Activated CD8-positive, alpha-beta T cell treated with anti-CD3 and anti-CD28 coated beads, Interleukin-2, amount 10 ng/mL, durations not matched to agents 7 days and 5 days (primary cell): ENCODE measurements around the gene LEPROT. TPM values are rescaled to one million over a fixed set of nuclear protein-coding genes. Genes with fewer than 3 reads are reported as not detected.
A peak's percentile ranks its signal among the peaks of the same experiment; 100 is the strongest.
"Not testable (repeated sequence)": the region's sequence is repeated elsewhere in the genome, so short reads cannot be mapped to it uniquely, and the experiment has no call there.

Source experiments
- ATAC-seq: fragments of 150-1000 bp; cut with Tn5 transposase; one replicate; pipeline ENCODE4 v1.10.0; 2021; ENCODE audit warnings: moderate library complexity
- CTCF ChIA-PET: fragments of 350-600 bp; sonication (Branson Sonifier 250); formaldehyde crosslinking; loops from one replicate; lab custom pipeline; 2021; ENCODE audit warnings: antibody characterized with exemption; lab: Charles Lee
- POLR2A ChIA-PET: fragments of 350-600 bp; sonication (Branson Sonifier 250); formaldehyde crosslinking; loops from one replicate; lab custom pipeline; 2021; ENCODE audit warnings: antibody characterized with exemption; lab: Charles Lee
- DNase-seq: peaks from one replicate; pipeline ENCODE4 v3.0.0-alpha.2; 2020
- H3K27ac Mint-ChIP-seq: one replicate; pipeline ENCODE4 v1.8.0; 2021; ENCODE audit warnings: mild to moderate bottlenecking, mixed read lengths
- H3K27me3 Mint-ChIP-seq: one replicate; pipeline ENCODE4 v1.8.0; 2021; ENCODE audit warnings: low read depth, mixed read lengths
- H3K36me3 Mint-ChIP-seq: one replicate; pipeline ENCODE4 v1.8.0; 2021; ENCODE audit warnings: low read depth, mixed read lengths
- H3K4me1 Mint-ChIP-seq: one replicate; pipeline ENCODE4 v1.8.0; 2021; ENCODE audit warnings: low read depth, mixed read lengths
- H3K4me3 Mint-ChIP-seq: one replicate; pipeline ENCODE4 v1.8.0; 2021; ENCODE audit warnings: mild to moderate bottlenecking, mixed read lengths
- H3K9me3 Mint-ChIP-seq: one replicate; pipeline ENCODE4 v1.8.0; 2022; ENCODE audit warnings: mixed read lengths; ENCODE audit not compliant: insufficient read depth
- total RNA-seq, 2 experiments: library from RNA; stranded (reverse); gene quantifications; one replicate each; pipeline ENCODE4 v1.2.3, GENCODE V29; 2021

LEPROT gene
- total RNA-seq, 2 experiments from 2014 or later, result 12.3 to 13.2 TPM

DNA sequence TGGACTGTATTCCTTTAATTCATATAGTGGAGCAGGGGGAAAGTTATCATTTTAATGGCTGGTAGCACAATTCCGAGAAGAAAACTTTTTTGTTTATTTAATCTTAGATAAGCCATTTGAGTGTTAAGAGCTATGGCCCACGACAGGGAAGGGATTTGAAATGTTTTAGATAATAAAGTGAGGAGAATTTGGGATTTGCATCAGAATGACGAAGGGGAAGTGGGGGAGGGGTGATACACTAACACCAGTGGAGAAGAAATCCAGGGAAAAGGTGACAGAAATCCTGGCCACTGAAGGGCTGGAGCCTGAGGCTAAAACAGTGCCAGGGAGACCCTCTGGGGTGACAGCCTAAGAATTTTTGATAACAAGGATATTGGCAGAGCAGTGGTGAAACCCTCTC lies 21.0 kb downstream of the LEPROT start:
- Mint-ChIP-seq H3K4me3 (no peak overlapping the region), H3K9me3 (no peaks in the 10 kb centered on the region), H3K36me3 (no peaks in the 10 kb centered on the region), H3K4me1 (peaks cover 13% of the 10 kb centered on the region), H3K27me3 (no peaks in the 10 kb centered on the region), H3K27ac (no peak overlapping the region)
- ATAC-seq (no peak), DNase-seq (no peak)
- ChIA-PET CTCF (interaction anchor here (1.0 to 2.6 kb wide), 2 partner anchors 10 to 18 kb away, joined by 5 to 7 read pairs; no protein-coding TSS in a partner anchor), POLR2A (no interaction called here)

- ChIA-PET CTCF (interaction anchor here (2.6 kb wide), 1 partner anchor 11 kb away, joined by 7 read pairs; no protein-coding TSS in a partner anchor), POLR2A (no interaction called here)
- Mint-ChIP-seq H3K4me3 (no peak overlapping the region), H3K4me1 (peaks cover 9% of the 10 kb centered on the region), H3K36me3 (no peaks in the 10 kb centered on the region), H3K27me3 (no peaks in the 10 kb centered on the region), H3K27ac (no peak overlapping the region), H3K9me3 (no peaks in the 10 kb centered on the region)
- DNase-seq (no peak), ATAC-seq (no peak)
Measured at GRCh38 chr1:65442442-65442841, 22.0 kb downstream of the LEPROT start.

GRCh38 chr1:65443647-65444046 lies 23.2 kb downstream of the LEPROT start:
- ChIA-PET CTCF (interaction anchor here (1.2 kb wide), 1 partner anchor 16 kb away, joined by 3 read pairs; no protein-coding TSS in a partner anchor), POLR2A (no interaction called here)
- H3K9me3 Mint-ChIP-seq, result no peaks in the 10 kb centered on the region
- no peaks in the 10 kb centered on the region for H3K36me3 Mint-ChIP-seq
- H3K4me3 Mint-ChIP-seq, result no peak overlapping the region
- no peaks in the 10 kb centered on the region for H3K27me3 Mint-ChIP-seq
- H3K27ac Mint-ChIP-seq, result no peak overlapping the region
- DNase-seq (no peak), ATAC-seq (no peak)
- peaks cover 9% of the 10 kb centered on the region for H3K4me1 Mint-ChIP-seq

DNA sequence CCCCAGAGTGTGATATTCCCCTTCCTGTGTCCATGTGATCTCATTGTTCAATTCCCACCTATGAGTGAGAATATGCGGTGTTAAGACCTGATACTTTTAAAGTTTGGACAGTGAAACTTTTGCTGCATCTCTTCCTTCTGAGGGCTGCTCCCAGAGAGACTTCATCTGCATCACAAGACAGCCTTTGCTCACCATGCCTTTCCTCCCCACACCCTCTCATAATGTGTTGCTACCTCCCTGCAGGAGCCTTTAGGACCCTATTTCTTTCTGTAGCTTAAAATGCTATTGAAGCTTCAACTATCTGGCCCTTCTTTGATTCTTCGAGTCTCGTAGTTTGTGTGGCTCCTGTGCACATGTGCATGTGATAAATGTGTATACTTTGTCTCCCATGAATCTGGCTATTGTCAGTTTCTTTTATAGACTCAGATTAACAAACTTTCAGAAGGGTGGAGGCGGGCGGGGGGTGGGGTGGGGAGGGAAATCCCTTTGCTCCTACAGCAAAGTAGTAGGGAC lies 23.7 kb downstream of the LEPROT start:
- ChIA-PET CTCF (interaction anchor here (1.2 to 1.7 kb wide), 2 partner anchors 15 kb away, joined by 3 read pairs; no protein-coding TSS in a partner anchor), POLR2A (no interaction called here)
- Mint-ChIP-seq H3K27ac (no peak overlapping the region), H3K4me1 (peaks cover 9% of the 10 kb centered on the region), H3K36me3 (no peaks in the 10 kb centered on the region), H3K27me3 (no peaks in the 10 kb centered on the region), H3K4me3 (no peak overlapping the region), H3K9me3 (no peaks in the 10 kb centered on the region)
- DNase-seq (no peak), ATAC-seq (no peak)

DNA sequence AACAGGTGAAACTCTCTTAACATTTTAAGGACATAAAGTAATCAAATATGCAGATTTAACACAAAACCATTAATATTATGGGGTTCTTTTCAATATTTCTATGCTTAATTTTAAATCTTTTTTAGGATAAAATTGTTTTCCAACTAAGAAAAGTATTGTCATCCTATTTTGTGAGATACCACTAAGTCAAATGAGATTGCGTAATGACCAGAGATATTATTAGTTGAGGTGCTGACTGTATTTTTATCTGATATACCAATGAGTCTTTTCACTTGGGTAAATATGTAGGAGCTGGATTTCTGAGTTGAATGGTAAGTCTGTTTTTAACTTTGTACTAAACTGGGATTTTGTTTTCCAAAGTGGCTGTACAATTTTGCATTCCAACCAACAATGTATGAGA lies 25.4 kb downstream of the LEPROT start:
- no peaks in the 10 kb centered on the region for H3K27me3 Mint-ChIP-seq
- H3K27ac Mint-ChIP-seq, result no peak overlapping the region
- no peak overlapping the region for H3K4me3 Mint-ChIP-seq
- no peaks in the 10 kb centered on the region for H3K36me3 Mint-ChIP-seq
- DNase-seq, result no peak
- no peak for ATAC-seq
- H3K4me1 Mint-ChIP-seq, result peaks cover 4% of the 10 kb centered on the region
- ChIA-PET POLR2A (no interaction called here), CTCF (interaction anchor here (1.7 kb wide), 1 partner anchor 13 kb away, joined by 3 read pairs; no protein-coding TSS in a partner anchor)
- H3K9me3 Mint-ChIP-seq, result no peaks in the 10 kb centered on the region

- Mint-ChIP-seq H3K4me1 (no peaks in the 10 kb centered on the region), H3K36me3 (no peaks in the 10 kb centered on the region), H3K9me3 (no peaks in the 10 kb centered on the region), H3K27ac (no peak overlapping the region), H3K27me3 (no peaks in the 10 kb centered on the region), H3K4me3 (no peak overlapping the region)
- ATAC-seq (no peak), DNase-seq (no peak)
- POLR2A ChIA-PET, result no interaction called here
- CTCF ChIA-PET, result no interaction called here
Measured at GRCh38 chr1:65449214-65449823, 28.9 kb downstream of the LEPROT start.

DNA sequence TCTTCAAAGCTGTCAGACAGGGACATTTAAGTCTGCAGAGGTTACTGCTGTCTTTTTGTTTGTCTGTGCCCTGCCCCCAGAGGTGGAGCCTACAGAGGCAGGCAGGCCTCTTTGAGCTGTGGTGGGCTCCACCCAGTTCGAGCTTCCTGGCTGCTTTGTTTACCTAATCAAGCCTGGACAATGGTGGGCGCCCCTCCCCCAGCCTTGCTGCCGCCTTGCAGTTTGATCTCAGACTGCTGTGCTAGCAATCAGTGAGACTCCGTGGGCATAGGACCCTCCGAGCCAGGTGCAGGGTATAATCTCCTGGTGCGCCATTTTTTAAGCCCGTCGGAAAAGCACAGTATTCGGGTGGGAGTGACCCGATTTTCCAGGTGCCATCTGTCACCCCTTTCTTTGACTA lies 35.2 kb downstream of the LEPROT start:
- POLR2A ChIA-PET, H3K27ac Mint-ChIP-seq, CTCF ChIA-PET, DNase-seq, H3K9me3 Mint-ChIP-seq, H3K27me3 Mint-ChIP-seq, H3K4me3 Mint-ChIP-seq, ATAC-seq, H3K36me3 Mint-ChIP-seq: not testable (repeated sequence)
- peaks cover 24% of the 10 kb centered on the region for H3K4me1 Mint-ChIP-seq

DNA sequence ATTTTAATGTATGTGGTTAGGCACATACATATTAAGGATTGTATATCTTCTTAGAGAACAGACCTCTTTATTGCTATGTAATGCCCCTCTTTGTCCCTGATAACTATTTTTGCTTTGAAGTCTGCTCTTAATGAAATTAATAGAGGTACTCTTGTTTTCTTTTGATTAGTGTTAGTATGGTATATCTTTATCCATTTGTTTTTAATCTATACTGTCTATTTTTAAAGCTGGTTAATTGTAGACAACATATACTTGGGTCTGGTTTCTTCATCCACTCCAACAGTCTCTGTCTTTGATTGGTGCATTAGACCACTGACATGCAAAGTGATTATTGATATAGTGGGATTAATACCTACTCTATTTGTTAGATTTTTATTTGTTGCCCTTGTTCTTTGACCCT lies 36.0 kb downstream of the LEPROT start:
- H3K4me1 Mint-ChIP-seq, result peaks cover 24% of the 10 kb centered on the region
- H3K4me3 Mint-ChIP-seq, result no peak overlapping the region
- no peaks in the 10 kb centered on the region for H3K27me3 Mint-ChIP-seq
- DNase-seq (no peak), ATAC-seq (no peak)
- peaks cover 6% of the 10 kb centered on the region for H3K9me3 Mint-ChIP-seq
- H3K27ac Mint-ChIP-seq, result no peak overlapping the region
- ChIA-PET CTCF (no interaction called here), POLR2A (no interaction called here)
- peaks cover 6% of the 10 kb centered on the region for H3K36me3 Mint-ChIP-seq

DNA sequence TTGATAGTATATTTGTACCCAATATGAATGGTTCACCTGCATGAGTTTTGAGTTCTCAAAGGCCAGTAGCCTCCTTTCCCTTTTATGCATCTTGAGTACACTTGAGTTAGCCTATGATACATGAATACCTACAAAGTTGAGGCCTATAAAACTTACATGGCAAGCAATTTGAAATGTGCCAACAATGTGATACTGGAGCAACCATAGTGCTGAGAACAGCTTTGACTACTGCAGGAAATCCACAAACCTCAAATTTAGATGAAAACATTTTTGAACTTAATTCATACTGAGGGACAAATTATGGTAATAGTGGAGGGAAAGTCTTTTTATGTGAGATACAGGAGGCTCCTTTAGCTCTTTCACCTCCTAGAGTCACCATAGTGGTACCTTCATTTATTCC lies 37.4 kb downstream of the LEPROT start:
- no peaks in the 10 kb centered on the region for H3K27me3 Mint-ChIP-seq
- peaks cover 6% of the 10 kb centered on the region for H3K9me3 Mint-ChIP-seq
- no peak overlapping the region for H3K27ac Mint-ChIP-seq
- H3K4me3 Mint-ChIP-seq, result no peak overlapping the region
- ATAC-seq, result peak; percentile 27
- CTCF ChIA-PET, result interaction anchor here (0.9 to 3.7 kb wide), 5 partner anchors 22 to 230 kb away, joined by 3 to 61 read pairs (median 19); no protein-coding TSS in a partner anchor
- POLR2A ChIA-PET, result no interaction called here
- H3K4me1 Mint-ChIP-seq, result peaks cover 24% of the 10 kb centered on the region
- no peak for DNase-seq
- H3K36me3 Mint-ChIP-seq, result peaks cover 6% of the 10 kb centered on the region

GRCh38 chr1:65458730-65459396 lies 38.4 kb downstream of the LEPROT start:
- no peak for ATAC-seq
- ChIA-PET CTCF (interaction anchor here (0.7 to 3.7 kb wide), 34 partner anchors 10 to 388 kb away, joined by 3 to 61 read pairs (median 4); partner anchors contain the start of genes LEPR and LEPROT), POLR2A (no interaction called here)
- DNase-seq, result no peak
- peaks cover 24% of the 10 kb centered on the region for H3K4me1 Mint-ChIP-seq
- H3K9me3 Mint-ChIP-seq, result peaks cover 6% of the 10 kb centered on the region
- peaks cover 6% of the 10 kb centered on the region for H3K36me3 Mint-ChIP-seq
- no peaks in the 10 kb centered on the region for H3K27me3 Mint-ChIP-seq
- H3K4me3 Mint-ChIP-seq, result no peak overlapping the region
- no peak overlapping the region for H3K27ac Mint-ChIP-seq

DNA sequence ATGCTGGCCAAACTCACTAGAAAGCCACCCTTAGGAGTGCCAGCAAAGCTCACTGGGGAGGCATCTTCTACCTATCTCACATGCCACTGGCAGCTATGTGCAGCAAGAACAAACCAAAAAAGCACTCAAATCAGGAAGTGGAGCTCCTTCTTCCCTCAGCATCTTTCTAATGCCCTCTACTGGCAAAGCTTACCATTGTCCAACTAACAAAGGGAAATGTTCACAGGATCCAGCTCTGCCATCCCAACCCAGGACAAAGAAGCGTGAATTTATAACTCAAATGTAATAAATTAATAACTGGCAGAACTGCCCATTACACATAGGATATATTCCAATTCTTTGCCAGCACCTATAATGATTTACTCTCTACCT lies 38.9 kb downstream of the LEPROT start:
- no peaks in the 10 kb centered on the region for H3K27me3 Mint-ChIP-seq
- ATAC-seq (peak; percentile 49), DNase-seq (peak; percentile 28)
- H3K27ac Mint-ChIP-seq, result no peak overlapping the region
- H3K4me3 Mint-ChIP-seq, result no peak overlapping the region
- H3K9me3 Mint-ChIP-seq, result peaks cover 6% of the 10 kb centered on the region
- H3K36me3 Mint-ChIP-seq, result peaks cover 6% of the 10 kb centered on the region
- ChIA-PET POLR2A (no interaction called here), CTCF (interaction anchor here (0.7 to 3.7 kb wide), 33 partner anchors 10 to 389 kb away, joined by 3 to 61 read pairs (median 4); partner anchors contain the start of genes LEPR and LEPROT)
- peaks cover 24% of the 10 kb centered on the region for H3K4me1 Mint-ChIP-seq

- H3K9me3 Mint-ChIP-seq, H3K36me3 Mint-ChIP-seq, H3K4me3 Mint-ChIP-seq, H3K27me3 Mint-ChIP-seq, DNase-seq, H3K27ac Mint-ChIP-seq, POLR2A ChIA-PET, H3K4me1 Mint-ChIP-seq, ATAC-seq: not testable (repeated sequence)
- CTCF ChIA-PET, result interaction anchor here (1.5 kb wide), 1 partner anchor 222 kb away, joined by 3 read pairs; no protein-coding TSS in a partner anchor
Measured at GRCh38 chr1:65465837-65466236, 45.4 kb downstream of the LEPROT start.
